Motor neuron (in vitro differentiated cells): ENCODE results near the gene PDE6B. TPM values are rescaled to one million over a fixed set of nuclear protein-coding genes. Genes with fewer than 3 reads are reported as not detected.
A peak's percentile ranks its signal among the peaks of the same experiment; 100 is the strongest.

ENCODE experiments used
- ATAC-seq, 8 experiments: fragments of 200-7000 bp; cut with Tn5 transposase; replicated peaks in 6 of 8; 2 replicates each; pipeline ENCODE4 v1.8.0; 2021; ENCODE audit warnings: mild to moderate bottlenecking in 8 of 8, moderate library complexity in 8 of 8
- H3K27ac ChIP-seq, 2 donors: fragments of 250-450 bp; sonication (Bioruptor Pico); 2 replicates each; pipeline ENCODE4 v1.9.0; 2021; ENCODE audit warnings: antibody characterized with exemption in 2 of 2, mild to moderate bottlenecking in 2 of 2, moderate library complexity in 1 of 2
- H3K4me1 ChIP-seq, 2 donors: fragments of 250-450 bp; sonication (Bioruptor Pico); replicated peaks in 1 of 2; 2 replicates each; pipeline ENCODE4 v1.6.1; 2021; ENCODE audit warnings: antibody characterized with exemption in 2 of 2, mild to moderate bottlenecking in 2 of 2, moderate library complexity in 1 of 2
- H3K4me3 ChIP-seq, 5 donors: fragments of 250-450 bp; sonication (Bioruptor Pico); 2 replicates each; pipeline ENCODE4 v1.9.0; 2021; ENCODE audit warnings: antibody characterized with exemption in 5 of 5, mild to moderate bottlenecking in 5 of 5, moderate library complexity in 4 of 5
- WGBS, 10 experiments: fragments of 450-650 bp; shearing (Covaris generic); methylation state at CpG; one replicate each; pipeline ENCODE4 v1.0.0; 2022; 5-methylcytosine and 5-hydroxymethylcytosine counted together
- in situ Hi-C, 9 experiments: fragments of 400-800 bp; cut with MboI; loops; one replicate each; pipeline ENCODE4 v1.15.0; 2021; ENCODE audit warnings: low sequenced_read_pairs in 9 of 9, low pct_unique_long_range_greater_than_20kb in 2 of 9; ENCODE audit not compliant: unreplicated experiment in 9 of 9
- total RNA-seq, 8 experiments: library from RNA; unstranded; fragments of 300-600 nt; gene quantifications; 2 replicates each; pipeline versions ENCODE4 v1.2.3 to v1.2.4, GENCODE V29; 2022

The PDE6B gene
- total RNA-seq, 8 experiments from 2014 or later: 3.8 to 6.4 (median 4.9) TPM

DNA sequence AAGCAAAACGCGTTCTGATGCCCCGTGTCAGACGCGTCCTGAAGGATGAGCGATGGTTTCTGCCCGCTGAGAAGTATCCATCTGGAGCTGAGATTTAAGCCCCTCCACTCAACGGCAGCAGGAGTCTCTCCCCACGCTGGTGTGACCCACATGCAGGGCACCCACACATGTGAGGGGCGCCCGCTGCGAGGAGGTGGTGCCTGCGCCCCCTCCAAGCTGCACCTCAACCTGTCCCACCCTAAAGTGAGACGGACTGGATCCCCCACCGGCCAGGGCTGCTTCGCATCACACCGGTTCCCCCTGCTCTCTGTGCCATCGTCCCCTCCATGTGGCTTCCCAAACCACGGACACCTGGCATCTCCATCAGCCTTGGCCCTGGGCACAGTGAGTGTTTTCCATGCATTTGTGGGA, 4.5 kb upstream of the PDE6B start:
- no peaks in the 10 kb centered on the region for H3K4me1 ChIP-seq
- no peak overlapping the region for H3K4me3 ChIP-seq
- 80 to 89% (median 84%) methylated on average over 2 to 12 of the region's 19 CpGs; no CpG with 5 or more reads in 6 of the 10 experiments for WGBS, 10 experiments
- no peak for ATAC-seq
- H3K27ac ChIP-seq: no peak overlapping the region
- in situ Hi-C loops: no loop called here

DNA sequence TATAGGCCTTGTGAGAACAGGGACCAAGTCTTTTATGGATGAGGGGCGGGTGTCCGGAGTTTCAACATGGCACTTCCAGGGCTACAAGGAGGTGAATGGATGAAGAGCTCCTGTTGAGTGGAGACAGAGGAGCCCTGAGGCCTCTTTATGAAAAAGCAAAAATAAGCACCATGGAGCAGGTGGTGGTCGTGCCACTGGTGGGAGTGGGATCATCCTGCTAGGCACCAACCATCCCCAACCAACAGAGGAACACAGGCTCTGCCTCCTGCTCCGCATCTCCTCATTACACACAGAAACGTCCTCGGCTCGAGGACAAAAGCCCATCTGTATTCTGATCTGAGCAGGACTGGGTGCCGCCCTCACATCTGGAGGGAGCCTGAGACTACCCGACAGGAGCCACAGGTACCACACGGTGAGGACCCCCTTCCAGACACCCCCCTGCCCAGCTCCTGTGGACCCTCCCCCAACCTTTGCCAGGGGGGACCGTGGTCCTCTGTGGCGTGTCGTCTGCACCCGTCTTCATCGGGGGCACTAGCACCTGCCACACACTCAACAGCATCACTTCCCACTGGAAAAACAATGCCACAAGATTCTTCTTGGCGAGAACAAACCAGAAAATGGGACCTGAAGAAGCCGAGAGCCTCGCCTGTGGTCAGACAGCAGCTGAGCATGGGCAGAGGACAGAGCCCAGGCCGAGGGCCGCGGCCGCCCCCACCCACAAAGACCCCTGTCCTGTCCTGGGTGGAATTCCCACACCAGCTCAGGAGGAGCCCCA, 3.9 kb upstream of the PDE6B start:
- in situ Hi-C loops: no loop called here
- H3K4me1 ChIP-seq: no peaks in the 10 kb centered on the region
- 20 to 71% (median 49%) methylated on average over 1 to 7 of the region's 22 CpGs; no CpG with 5 or more reads in 6 of the 10 experiments for WGBS, 10 experiments
- ATAC-seq: no peak
- no peak overlapping the region for H3K27ac ChIP-seq
- H3K4me3 ChIP-seq: no peak overlapping the region

DNA sequence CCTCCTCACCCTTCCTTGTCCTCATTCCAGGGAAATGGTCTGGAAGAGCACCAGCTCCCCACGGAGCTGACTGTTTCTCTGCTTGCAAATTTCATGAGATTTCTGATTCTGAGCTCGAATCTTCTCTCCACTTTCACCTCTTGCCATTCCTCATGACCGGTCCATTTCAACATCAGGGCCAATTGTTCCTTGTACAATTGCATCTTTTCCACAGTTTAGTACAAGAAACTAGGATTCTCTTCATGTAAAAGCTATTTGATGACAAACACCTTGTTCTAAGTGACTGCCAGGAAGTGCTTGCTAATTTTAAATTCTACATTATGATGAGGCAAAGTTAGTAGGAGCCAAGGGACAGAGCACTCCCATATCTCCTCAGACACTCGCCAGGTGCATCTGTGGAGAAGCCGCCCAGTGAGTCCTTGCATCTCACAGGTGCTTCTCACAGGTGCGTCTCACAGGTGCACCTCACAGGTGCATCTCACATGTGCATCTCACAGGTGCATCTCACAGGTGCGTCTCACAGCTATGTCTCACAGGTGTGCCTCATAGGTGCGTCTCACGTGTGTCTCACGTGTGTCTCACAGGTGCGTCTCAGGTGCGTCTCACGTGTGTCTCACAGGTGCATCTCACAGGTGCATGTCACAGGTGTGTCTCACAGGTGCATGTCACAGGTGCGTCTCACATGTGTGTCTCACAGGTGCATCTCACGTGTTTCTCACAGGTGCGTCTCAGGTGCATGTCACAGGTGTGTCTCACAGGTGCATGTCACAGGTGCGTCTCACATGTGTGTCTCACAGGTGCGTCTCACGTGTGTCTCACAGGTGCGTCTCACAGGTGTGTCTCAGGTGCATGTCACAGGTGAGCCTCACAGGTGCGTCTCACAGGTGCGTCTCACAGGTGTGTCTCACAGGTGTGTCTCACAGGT, 3.0 kb upstream of the PDE6B start:
- no peak overlapping the region for H3K27ac ChIP-seq
- H3K4me1 ChIP-seq: no peaks in the 10 kb centered on the region
- ATAC-seq: no peak
- 40 to 100% (median 79%) methylated on average over 1 to 8 of the region's 22 CpGs for WGBS, 10 experiments
- no peak overlapping the region for H3K4me3 ChIP-seq
- in situ Hi-C loops: no loop called here

DNA sequence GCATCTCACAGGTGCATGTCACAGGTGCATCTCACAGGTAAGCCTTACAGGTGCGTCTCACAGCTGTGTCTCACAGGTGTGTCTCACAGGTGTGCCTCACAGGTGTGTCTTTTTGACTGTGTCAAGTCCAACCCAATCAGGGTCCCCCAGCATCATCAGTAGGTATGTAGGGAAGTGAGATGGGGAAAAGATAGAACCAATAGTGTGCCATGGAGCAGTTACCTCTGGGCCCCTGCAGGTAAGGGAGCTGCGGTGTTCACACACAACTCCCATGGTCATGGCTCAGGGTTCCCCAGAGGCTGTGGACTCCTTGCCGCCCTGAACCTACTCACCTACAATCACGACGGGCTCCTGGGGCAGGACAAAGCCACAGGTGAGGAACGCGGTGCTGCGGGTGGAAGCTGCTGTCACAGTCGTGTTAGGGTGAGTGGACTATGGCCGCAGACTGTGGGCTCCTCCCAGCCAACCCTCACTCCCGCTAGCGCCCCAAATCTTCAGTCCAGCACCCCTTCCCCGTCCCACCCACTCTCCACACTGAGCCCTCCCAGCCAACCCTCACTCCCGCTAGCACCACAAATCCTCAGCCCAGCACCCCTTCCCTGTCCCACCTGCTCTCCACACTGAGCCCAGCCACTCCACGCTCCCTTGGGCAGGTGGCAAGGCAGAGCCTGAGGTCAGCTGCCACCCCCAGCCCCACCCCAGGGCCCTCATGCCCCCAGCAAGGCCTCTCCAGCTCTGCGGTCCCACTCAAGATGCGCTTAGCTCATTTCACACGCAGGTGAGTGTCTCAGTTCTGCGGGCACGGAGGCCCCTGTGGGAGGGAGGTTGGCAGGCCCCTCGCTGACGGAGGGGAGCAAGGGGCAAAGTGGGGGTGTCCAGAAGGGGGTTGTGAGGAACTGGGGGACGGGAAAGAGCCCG, 2.1 kb upstream of the PDE6B start:
- peak in 1 of 8 experiments; percentile 12 for ATAC-seq
- no peak overlapping the region for H3K4me3 ChIP-seq
- H3K27ac ChIP-seq: no peak overlapping the region
- WGBS, 10 experiments: 80 to 100% (median 95%) methylated on average over 1 to 8 of the region's 24 CpGs; no CpG with 5 or more reads in 5 of the 10 experiments
- no peaks in the 10 kb centered on the region for H3K4me1 ChIP-seq
- in situ Hi-C loops: no loop called here

DNA sequence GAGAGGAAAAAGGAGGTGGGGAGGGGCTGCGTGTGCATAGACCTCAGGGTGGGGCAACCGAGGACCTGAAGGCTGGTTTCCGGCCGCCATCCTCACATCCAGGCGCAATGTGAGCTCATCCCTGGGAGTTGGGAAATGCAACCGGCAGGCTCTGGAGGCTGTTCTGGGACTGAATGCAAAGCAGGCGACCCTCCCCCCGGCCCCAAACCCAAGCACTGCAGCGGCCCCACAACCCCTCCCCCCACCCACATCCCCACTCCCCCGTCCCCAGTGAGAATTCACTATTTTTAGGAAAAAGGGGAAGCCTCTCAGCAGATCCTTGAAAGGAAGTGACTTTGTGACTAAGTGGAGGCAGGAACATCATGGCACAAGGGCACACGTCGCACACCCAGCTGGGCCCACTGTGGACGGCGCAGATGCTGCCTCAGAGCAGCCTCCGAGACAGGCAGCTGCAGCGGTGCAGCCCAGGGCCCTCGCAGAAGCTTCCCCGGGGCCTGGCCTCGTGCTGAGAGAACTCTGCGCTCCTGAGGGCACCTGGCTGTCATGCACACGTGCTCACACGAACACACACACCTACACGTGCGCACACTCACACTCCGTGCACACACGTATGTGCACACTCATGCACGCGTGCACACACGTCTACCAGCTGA, 1.3 kb upstream of the PDE6B start:
- no peak for ATAC-seq
- in situ Hi-C loops: no loop called here
- H3K4me3 ChIP-seq: no peak overlapping the region
- H3K4me1 ChIP-seq: no peaks in the 10 kb centered on the region
- 30 to 57% methylated on average over 2 to 9 of the region's 29 CpGs; no CpG with 5 or more reads in 8 of the 10 experiments for WGBS, 10 experiments
- H3K27ac ChIP-seq: no peak overlapping the region

DNA sequence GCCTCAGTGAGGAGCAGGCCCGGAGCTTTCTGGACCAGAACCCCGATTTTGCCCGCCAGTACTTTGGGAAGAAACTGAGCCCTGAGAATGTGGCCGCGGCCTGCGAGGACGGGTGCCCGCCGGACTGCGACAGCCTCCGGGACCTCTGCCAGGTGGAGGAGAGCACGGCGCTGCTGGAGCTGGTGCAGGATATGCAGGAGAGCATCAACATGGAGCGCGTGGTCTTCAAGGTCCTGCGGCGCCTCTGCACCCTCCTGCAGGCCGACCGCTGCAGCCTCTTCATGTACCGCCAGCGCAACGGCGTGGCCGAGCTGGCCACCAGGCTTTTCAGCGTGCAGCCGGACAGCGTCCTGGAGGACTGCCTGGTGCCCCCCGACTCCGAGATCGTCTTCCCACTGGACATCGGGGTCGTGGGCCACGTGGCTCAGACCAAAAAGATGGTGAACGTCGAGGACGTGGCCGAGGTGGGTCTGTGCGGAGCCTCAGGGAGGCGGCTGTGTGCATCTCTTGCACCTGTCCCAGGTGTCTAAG, 323 bp downstream of the PDE6B start:
- 39 to 100% (median 89%) methylated on average over 3 to 14 of the region's 39 CpGs; no CpG with 5 or more reads in 4 of the 10 experiments for WGBS, 10 experiments
- Histone ChIP-seq H3K4me1 (no peaks in the 10 kb centered on the region), H3K27ac (no peak overlapping the region), H3K4me3 (no peak overlapping the region)
- in situ Hi-C loops: no loop called here
- no peak for ATAC-seq

DNA sequence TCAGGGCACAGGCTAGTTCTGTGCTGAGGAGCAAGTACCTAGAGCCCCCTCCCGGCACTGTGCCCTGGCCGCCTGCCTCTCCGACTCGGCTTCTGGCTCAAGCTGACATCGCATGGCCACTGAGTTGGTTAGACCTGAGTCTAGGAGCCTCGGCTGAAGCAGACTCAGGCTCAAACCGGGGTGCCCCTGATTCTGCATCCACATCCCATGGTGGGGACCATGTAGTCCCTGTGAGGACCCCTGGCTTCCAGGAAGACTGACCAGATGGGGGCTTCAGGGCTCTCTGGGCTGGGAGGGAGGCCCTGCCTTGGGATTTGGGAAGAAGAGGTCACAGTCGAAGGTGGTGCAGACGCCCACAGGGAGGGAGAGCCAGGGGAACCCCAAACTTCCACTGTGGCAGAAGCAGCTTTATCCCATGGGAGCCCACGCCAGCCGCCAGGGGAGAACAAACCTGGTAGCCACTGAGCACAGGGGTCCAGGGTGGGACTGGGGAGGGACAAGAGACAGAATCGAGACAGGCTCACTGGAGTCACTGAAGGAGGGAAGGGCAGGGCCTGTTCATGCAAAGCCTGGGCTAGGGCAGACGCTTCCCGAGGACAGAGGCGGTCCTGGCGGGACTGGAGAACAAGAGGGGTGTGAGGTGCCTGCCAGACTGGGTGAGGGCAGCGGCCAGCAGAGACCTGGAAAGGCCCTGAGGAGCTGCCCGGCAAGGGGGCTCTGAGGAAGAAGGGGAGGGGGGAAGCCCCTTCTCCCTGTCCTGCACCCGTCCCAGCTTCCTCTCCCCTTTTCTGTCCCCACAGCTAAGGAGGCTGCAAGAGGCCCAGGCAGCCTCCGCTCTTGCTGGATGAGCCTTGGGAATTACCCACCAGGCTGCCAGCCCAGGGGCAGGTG, 1.1 kb downstream of the PDE6B start:
- Histone ChIP-seq H3K4me3 (no peak overlapping the region), H3K27ac (no peak overlapping the region), H3K4me1 (no peaks in the 10 kb centered on the region)
- peak in 3 of 8 experiments; percentile 18 to 73 (median 57) for ATAC-seq
- in situ Hi-C loops: no loop called here
- WGBS, 10 experiments: 8 to 100% (median 41%) methylated on average over 1 to 5 of the region's 20 CpGs; no CpG with 5 or more reads in 5 of the 10 experiments

DNA sequence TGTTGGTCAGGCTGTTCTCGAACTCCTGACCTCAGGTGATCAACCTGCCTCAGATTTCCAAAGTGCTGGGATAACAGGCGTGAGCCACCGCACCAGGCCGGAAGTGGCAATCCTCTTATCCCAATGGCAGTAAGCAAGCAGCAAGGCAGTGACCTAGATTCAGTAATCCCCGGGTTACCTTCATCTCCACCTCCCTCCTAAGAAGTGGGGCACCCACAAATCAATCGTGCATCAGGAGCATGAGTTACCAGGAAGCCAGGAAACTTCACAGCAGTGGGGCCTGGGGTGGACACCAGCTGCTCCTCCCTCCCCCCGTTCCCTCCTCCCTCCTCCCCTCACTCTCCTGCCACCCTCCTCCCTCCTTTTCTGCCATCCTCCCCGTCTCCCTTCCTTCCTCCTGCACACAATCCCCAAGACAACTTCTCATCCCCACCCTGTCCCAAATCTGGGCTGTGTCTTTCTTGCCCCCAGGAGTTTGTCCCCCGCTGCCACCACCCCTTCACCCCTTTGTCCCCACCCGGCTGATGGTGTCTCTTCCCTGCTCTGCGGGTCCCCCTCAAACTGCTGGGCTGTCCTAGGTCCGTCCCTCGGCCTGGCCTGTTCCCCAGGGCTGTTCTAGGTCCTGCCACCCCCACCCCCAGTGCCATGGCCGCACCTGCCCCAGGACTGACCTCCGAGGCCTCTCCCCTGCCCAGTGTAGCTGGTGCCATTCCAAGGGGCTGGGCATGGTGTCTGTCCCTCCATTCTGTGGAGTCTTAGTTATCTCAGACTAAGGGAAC, 2.2 kb downstream of the PDE6B start:
- Histone ChIP-seq H3K4me1 (no peaks in the 10 kb centered on the region), H3K27ac (no peak overlapping the region), H3K4me3 (no peak overlapping the region)
- WGBS, 10 experiments: 0 to 90% (median 70%) methylated on average over 1 to 5 of the region's 15 CpGs; no CpG with 5 or more reads in 7 of the 10 experiments
- in situ Hi-C loops: no loop called here
- no peak for ATAC-seq

DNA sequence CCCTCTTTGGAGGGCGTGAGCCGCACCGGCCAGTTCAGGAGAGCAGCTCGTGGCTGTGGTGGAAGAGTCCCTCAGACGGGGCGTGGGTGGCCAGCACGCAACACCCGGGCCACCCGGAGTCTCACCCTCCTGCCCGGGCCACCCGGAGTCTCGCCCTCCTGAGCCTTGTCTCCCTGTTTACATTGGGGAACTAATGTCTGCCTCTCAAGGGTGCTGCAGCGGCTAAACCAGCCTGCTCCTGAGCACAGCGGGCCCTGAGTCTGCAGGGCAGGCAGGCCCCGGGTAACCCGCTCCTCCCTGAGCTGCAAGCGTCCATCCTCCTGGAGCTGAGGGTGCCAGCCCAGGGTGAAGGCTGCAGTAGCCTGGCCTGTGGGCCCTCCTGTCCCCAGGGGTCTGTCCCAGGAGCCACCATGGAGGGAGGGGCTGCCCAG, 3.0 kb downstream of the PDE6B start:
- WGBS, 10 experiments: 80 to 95% (median 93%) methylated on average over 1 to 4 of the region's 17 CpGs; no CpG with 5 or more reads in 7 of the 10 experiments
- ATAC-seq: no peak

DNA sequence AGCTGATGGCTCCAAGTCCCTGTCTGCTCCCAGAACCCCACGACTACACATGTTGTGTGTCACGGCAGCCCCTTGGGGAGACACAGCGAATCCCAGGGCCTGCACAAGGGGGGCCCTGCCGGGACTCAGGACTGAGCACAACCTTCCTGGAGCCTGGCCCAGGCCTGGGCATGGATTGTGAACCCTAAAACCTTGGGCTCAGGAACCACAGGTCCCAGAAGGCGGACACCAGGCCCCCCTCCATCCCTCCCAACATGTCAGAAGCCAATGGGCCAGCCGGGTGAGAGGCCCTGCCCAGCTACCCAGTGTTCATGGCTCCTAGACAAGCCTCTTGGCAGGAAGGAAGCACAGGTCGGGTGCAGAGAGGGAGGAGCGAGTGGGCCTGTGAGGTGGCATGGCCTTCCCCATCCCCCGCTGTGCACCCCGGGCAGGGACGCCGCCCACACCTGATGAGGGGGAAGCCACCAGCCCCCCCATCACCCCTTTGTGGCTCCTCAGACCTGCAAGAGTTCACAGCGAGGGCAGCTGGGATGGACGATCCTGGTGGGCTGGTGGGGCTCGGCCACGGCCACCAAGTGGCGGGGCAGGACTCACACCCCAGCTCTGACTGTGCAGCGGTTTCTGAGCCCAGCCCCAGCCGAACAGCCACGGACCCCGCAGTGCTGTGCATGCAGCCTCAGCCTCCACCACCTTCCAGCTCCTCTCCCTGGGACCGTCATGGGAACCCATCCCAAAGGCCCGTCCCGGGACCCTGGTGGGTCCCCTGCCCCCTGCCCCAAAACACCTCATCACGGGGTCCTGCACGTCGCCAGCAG, 3.7 kb downstream of the PDE6B start:
- Histone ChIP-seq H3K4me1 (no peaks in the 10 kb centered on the region), H3K4me3 (no peak overlapping the region), H3K27ac (no peak overlapping the region)
- 100% methylated on average over 1 of the region's 27 CpGs; no CpG with 5 or more reads in 9 of the 10 experiments for WGBS, 10 experiments
- in situ Hi-C loops: no loop called here
- ATAC-seq: no peak

More for the DNA sequence above, 3.0 kb downstream of the PDE6B start:
- Histone ChIP-seq H3K27ac (no peak overlapping the region), H3K4me3 (no peak overlapping the region), H3K4me1 (no peaks in the 10 kb centered on the region)
- in situ Hi-C loops: no loop called here
